Endothelial cell of umbilical vein (primary cell): ENCODE measurements around the gene PLB1. TPM values are rescaled to one million over a fixed set of nuclear protein-coding genes. Genes with fewer than 3 reads are reported as not detected.
A peak's percentile ranks its signal among the peaks of the same experiment; 100 is the strongest.

Experiments used
- BruUV-seq: library from RNA; stranded (reverse); fragments of 400-500 nt; replicated peaks from 2 replicates; lab custom pipeline; 2021; lab: Mats Ljungman, UMichigan
- CTCF ChIA-PET: fragments of 300-600, 350-600 bp; sonication (Branson Sonifier 250); formaldehyde crosslinking; loops from one replicate; lab custom pipeline; 2021; ENCODE audit warnings: antibody characterized with exemption, inconsistent platforms; lab: Charles Lee
- POLR2A ChIA-PET: fragments of 300-600, 350-600 bp; sonication (Branson Sonifier 250); formaldehyde crosslinking; loops from one replicate; lab custom pipeline; 2021; ENCODE audit warnings: antibody characterized with exemption, inconsistent platforms; lab: Charles Lee
- DNase-seq: peaks from one replicate; pipeline ENCODE4 v3.0.0-alpha.2; 2011; ENCODE audit warnings: low read depth, low spot score
- FAIRE-seq: peaks from 2 replicates; lab custom pipeline; 2011; peaks lifted over from hg19 to GRCh38; lab: Jason Lieb, UNC
- H2AFZ ChIP-seq: 2 replicates; pipeline ENCODE4 v1.6.0; 2012; ENCODE audit warnings: low read depth, low read length, control low read depth, inconsistent platforms
- H3K27ac ChIP-seq: 2 replicates; pipeline ENCODE4 v1.5.1; 2011; ENCODE audit warnings: low read depth, mild to moderate bottlenecking, control low read depth, low read length, moderate library complexity; ENCODE audit not compliant: insufficient read depth
- H3K27me3 ChIP-seq, 2 experiments: 2 replicates each; pipeline versions ENCODE4 v1.6.0 to v1.6.1; 2011; ENCODE audit warnings: low read length in 2 of 2, mixed read lengths in 1 of 2; ENCODE audit not compliant: control insufficient read depth in 2 of 2, insufficient read depth in 2 of 2
- H3K36me3 ChIP-seq, 2 experiments: 2 replicates in 1 of 2; 3 replicates in 1 of 2; pipeline ENCODE4 v1.5.1; 2011; ENCODE audit warnings: low read length in 2 of 2, mild to moderate bottlenecking in 1 of 2, moderate library complexity in 1 of 2; ENCODE audit not compliant: control insufficient read depth in 2 of 2, insufficient read depth in 2 of 2; ENCODE audit errors: extremely low read depth in 1 of 2
- H3K4me1 ChIP-seq: 3 replicates; pipeline ENCODE4 v1.5.1; 2011; ENCODE audit warnings: mild to moderate bottlenecking, low read length; ENCODE audit not compliant: control insufficient read depth, insufficient read depth; ENCODE audit errors: extremely low read depth
- H3K4me2 ChIP-seq: 2 replicates; pipeline ENCODE4 v1.6.1; 2011; ENCODE audit warnings: low read length, control low read depth, mixed read lengths; ENCODE audit not compliant: insufficient read depth
- H3K4me3 ChIP-seq, 3 experiments: fragments of 200-600 bp in 1 of 3; sonication (generic), shearing (Covaris generic) in 1 of 3; replicated peaks in 1 of 3; 2 replicates each; pipeline ENCODE4 v1.5.1; 2011 to 2016; ENCODE audit warnings: control low read depth in 3 of 3, low read length in 3 of 3, mild to moderate bottlenecking in 2 of 3, inconsistent platforms in 1 of 3, low read depth in 1 of 3, moderate library complexity in 1 of 3; ENCODE audit not compliant: insufficient read depth in 1 of 3
- H3K79me2 ChIP-seq: 2 replicates; pipeline ENCODE4 v1.6.0; 2012; ENCODE audit warnings: low read length, inconsistent platforms; ENCODE audit not compliant: control insufficient read depth, insufficient read depth
- H3K9ac ChIP-seq: replicated peaks from 2 replicates; pipeline ENCODE3; 2011; ENCODE audit warnings: low read length, control low read depth; ENCODE audit not compliant: insufficient read depth; ENCODE audit errors: extremely low read depth
- H3K9me1 ChIP-seq: replicated peaks from 3 replicates; pipeline ENCODE4 v1.6.0; 2011; ENCODE audit warnings: mild to moderate bottlenecking, low read length; ENCODE audit not compliant: control insufficient read depth, insufficient read depth; ENCODE audit errors: extremely low read depth
- H3K9me3 ChIP-seq: replicated peaks from 2 replicates; pipeline ENCODE4 v1.5.1; 2012; ENCODE audit warnings: low read length, inconsistent platforms; ENCODE audit not compliant: control insufficient read depth, insufficient read depth
- H4K20me1 ChIP-seq: replicated peaks from 2 replicates; pipeline ENCODE3; 2011; ENCODE audit warnings: mild to moderate bottlenecking, low read length; ENCODE audit not compliant: control insufficient read depth, insufficient read depth; ENCODE audit errors: extremely low read depth
- EZH2 ChIP-seq: IDR thresholded peaks from 2 replicates; pipeline ENCODE4 v1.6.1; 2012; ENCODE audit warnings: borderline replicate concordance, low read depth, mild to moderate bottlenecking, moderate library complexity, low read length, inconsistent platforms; ENCODE audit not compliant: severe bottlenecking
- FOS ChIP-seq: IDR thresholded peaks from 2 replicates; pipeline ENCODE4 v1.6.1; 2011; ENCODE audit warnings: mild to moderate bottlenecking, low read length, moderate library complexity, borderline replicate concordance; ENCODE audit not compliant: insufficient read depth
- GATA2 ChIP-seq: IDR thresholded peaks from 2 replicates; pipeline ENCODE4 v1.7.0; 2011; ENCODE audit warnings: low read depth, mild to moderate bottlenecking, moderate library complexity, mixed read lengths, low read length; ENCODE audit not compliant: insufficient read length, insufficient read depth
- JUN ChIP-seq: IDR thresholded peaks from 2 replicates; pipeline ENCODE4 v1.6.1; 2011; ENCODE audit warnings: borderline replicate concordance, low read depth; ENCODE audit not compliant: insufficient read length, insufficient read depth
- MYC ChIP-seq: IDR thresholded peaks from one replicate; pipeline ENCODE4 v1.6.1; 2011; ENCODE audit warnings: mild to moderate bottlenecking, low read depth, low read length
- POLR2A ChIP-seq: IDR thresholded peaks from 2 replicates; pipeline ENCODE4 v1.6.1; 2012; ENCODE audit warnings: low read depth, mild to moderate bottlenecking, control low read depth, low read length
- POLR2AphosphoS5 ChIP-seq: IDR thresholded peaks from 2 replicates; pipeline ENCODE4 v1.6.1; 2012; ENCODE audit warnings: low read depth, mild to moderate bottlenecking, control low read depth, low read length, moderate library complexity; ENCODE audit not compliant: insufficient read depth
- dilution Hi-C: fragments of 300-500 bp; cut with MboI; formaldehyde crosslinking; loops from one replicate; pipeline ENCODE4 v1.15.0; 2019; ENCODE audit warnings: low sequenced_read_pairs; ENCODE audit not compliant: extremely low pct_ligation_motif_present
- intact Hi-C: fragments of 100-400 bp; cut with micrococcal nuclease; formaldehyde crosslinking; loops from one replicate; pipeline ENCODE4 v1.10.0; 2022
- polyA plus RNA-seq, 4 experiments: library from polyadenylated mRNA; depleted of rRNA in 3 of 4; stranded (reverse) in 3 of 4; unstranded in 1 of 4; fragments of >200 nt; gene quantifications; 2 replicates each; pipeline versions ENCODE4 v1.2.1 to v1.2.3, GENCODE V29; 2011 to 2012; ENCODE audit warnings: missing spikeins in 1 of 4
- total RNA-seq: library from RNA; stranded (reverse); gene quantifications from 2 replicates; pipeline ENCODE4 v1.2.3, GENCODE V29; 2021
- TF ChIP-seq, protein P1 (sequence below): IDR thresholded peaks from 2 replicates; pipeline ENCODE4 v1.6.1; 2011; ENCODE audit not compliant: insufficient read depth, insufficient read length
- TF ChIP-seq, protein P2 (sequence below), 2 donors: IDR thresholded peaks; 1 replicate in 1 of 2; 2 replicates in 1 of 2; pipeline ENCODE4 v1.5.1; 2011; ENCODE audit warnings: low read length in 2 of 2, mild to moderate bottlenecking in 2 of 2, moderate library complexity in 2 of 2, control low read depth in 1 of 2, inconsistent platforms in 1 of 2, low read depth in 1 of 2; ENCODE audit not compliant: insufficient read depth in 1 of 2; ENCODE audit errors: extremely low read depth in 1 of 2

The PLB1 gene
- total and polyA plus RNA-seq, 2 donors (not counting 3 experiments of a cell fraction or from before 2014, with no cell fraction given), result 0.75 to 0.80 TPM

DNA sequence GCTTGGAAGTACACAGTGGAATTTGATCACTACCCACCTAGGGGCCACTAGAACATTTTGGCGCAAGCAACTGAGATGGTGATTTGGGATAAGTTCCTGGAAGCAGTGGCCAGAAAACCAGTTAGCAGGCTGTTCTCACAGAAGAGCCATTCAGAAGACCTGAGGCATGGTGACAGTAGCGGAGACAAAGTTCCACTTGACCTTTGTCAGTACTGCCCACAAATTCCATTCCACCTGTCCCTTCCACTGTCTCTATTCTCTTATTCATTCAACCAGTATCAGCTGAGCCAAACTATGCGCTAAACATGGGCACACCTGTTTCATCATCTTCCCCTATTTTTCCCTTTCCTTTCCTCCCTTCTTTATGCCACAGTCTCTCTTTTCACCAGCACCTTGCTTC lies 196.6 kb downstream of the PLB1 start:
- BruUV-seq, result no TSS peak
- Histone ChIP-seq H3K9me1 (no peaks in the 10 kb centered on the region), H3K27me3 (no peaks in the 10 kb centered on the region), H4K20me1 (no peaks in the 10 kb centered on the region), H3K27ac (peak overlapping the region; percentile 46), H3K36me3 (no peaks in the 10 kb centered on the region), H3K4me2 (peak overlapping the region; percentile 17), H3K9ac (no peak overlapping the region), H3K4me3 (no peak overlapping the region), H3K9me3 (no peaks in the 10 kb centered on the region), H2AFZ (no peak overlapping the region), H3K79me2 (no peaks in the 10 kb centered on the region), H3K4me1 (peaks cover 12% of the 10 kb centered on the region)
- dilution Hi-C loops, result no loop called here
- DNase-seq (no peak), FAIRE-seq (no peak)
- CTCF ChIA-PET, result interaction anchor here (1.1 to 1.5 kb wide), 2 partner anchors 59 to 98 kb away, joined by 5 to 7 read pairs; partner anchors contain the start of gene PPP1CB
- POLR2A ChIA-PET, result no interaction called here
- intact Hi-C loops, result loop anchor here (2.0 kb wide), 2 partner anchors 32 to 58 kb away; partner anchors contain the start of gene PPP1CB
- TF ChIP-seq POLR2A (no peak), EZH2 (no peak), JUN (no peak), GATA2 (no peak), POLR2AphosphoS5 (no peak), MYC (no peak), FOS (no peak)
- TF ChIP-seq, protein P1, sequence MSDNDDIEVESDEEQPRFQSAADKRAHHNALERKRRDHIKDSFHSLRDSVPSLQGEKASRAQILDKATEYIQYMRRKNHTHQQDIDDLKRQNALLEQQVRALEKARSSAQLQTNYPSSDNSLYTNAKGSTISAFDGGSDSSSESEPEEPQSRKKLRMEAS, result no peak
- TF ChIP-seq, protein P2, sequence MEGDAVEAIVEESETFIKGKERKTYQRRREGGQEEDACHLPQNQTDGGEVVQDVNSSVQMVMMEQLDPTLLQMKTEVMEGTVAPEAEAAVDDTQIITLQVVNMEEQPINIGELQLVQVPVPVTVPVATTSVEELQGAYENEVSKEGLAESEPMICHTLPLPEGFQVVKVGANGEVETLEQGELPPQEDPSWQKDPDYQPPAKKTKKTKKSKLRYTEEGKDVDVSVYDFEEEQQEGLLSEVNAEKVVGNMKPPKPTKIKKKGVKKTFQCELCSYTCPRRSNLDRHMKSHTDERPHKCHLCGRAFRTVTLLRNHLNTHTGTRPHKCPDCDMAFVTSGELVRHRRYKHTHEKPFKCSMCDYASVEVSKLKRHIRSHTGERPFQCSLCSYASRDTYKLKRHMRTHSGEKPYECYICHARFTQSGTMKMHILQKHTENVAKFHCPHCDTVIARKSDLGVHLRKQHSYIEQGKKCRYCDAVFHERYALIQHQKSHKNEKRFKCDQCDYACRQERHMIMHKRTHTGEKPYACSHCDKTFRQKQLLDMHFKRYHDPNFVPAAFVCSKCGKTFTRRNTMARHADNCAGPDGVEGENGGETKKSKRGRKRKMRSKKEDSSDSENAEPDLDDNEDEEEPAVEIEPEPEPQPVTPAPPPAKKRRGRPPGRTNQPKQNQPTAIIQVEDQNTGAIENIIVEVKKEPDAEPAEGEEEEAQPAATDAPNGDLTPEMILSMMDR (IDR thresholded peaks at IDR 0.05; ENCODE audit: extremely low read depth in 1 of 2, insufficient read depth in 1 of 2, low read depth in 1 of 2, low read length in 2 of 2), result no peak
